Astrocyte (in vitro differentiated cells and primary cell): ENCODE measurements around the gene IFT52.

ENCODE experiments used
- CTCF ChIP-seq: IDR thresholded peaks from 2 replicates; pipeline ENCODE4 v1.5.1; 2011; ENCODE audit warnings: low read depth, mild to moderate bottlenecking, inconsistent platforms, low read length, moderate library complexity; ENCODE audit not compliant: insufficient read depth
- EZH2 ChIP-seq: IDR thresholded peaks from 2 replicates; pipeline ENCODE4 v1.6.1; 2012; ENCODE audit warnings: mild to moderate bottlenecking, low read length, inconsistent platforms; ENCODE audit not compliant: insufficient read depth

- TF ChIP-seq CTCF (no peak), EZH2 (no peak)
Measured at GRCh38 chr20:43686820-43687219, 96.1 kb downstream of the IFT52 start.
